HG03442 (cell line): ENCODE results near the gene ITLN1.

Experiments
- ATAC-seq: cut with Tn5 transposase; IDR thresholded peaks from one replicate; pipeline ENCODE4 v1.9.1; 2021; ENCODE audit warnings: mild to moderate bottlenecking, moderate library complexity; ENCODE audit not compliant: unreplicated experiment

ITLN1 gene

DNA sequence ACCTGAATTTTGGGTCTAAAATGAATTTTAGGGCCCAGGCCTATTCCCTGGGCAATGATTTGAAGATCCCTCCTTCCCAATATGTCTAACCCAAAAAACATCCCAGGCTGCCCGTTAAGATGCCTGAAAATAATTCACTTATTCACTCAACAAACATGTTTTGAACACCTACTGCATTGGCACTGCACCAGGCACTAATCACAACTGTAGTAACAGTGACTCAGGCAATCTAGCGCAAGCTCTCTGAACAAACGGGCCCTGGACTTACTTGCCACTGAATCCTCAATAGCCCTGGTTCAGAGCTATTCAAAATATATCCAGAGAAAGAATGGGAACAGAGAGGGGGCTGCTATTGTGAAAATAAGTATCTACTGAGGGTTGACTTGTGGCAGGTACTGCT is 26.5 kb downstream of the ITLN1 start:
- ATAC-seq, result no peak

GRCh38 chr1:160858097-160858496 is 26.9 kb downstream of the ITLN1 start:
- ATAC-seq, result no peak

- no peak for ATAC-seq
Measured at GRCh38 chr1:160855181-160855981, 29.6 kb downstream of the ITLN1 start.

- ATAC-seq, result no peak
Measured at GRCh38 chr1:160853754-160854153, 31.2 kb downstream of the ITLN1 start.

DNA sequence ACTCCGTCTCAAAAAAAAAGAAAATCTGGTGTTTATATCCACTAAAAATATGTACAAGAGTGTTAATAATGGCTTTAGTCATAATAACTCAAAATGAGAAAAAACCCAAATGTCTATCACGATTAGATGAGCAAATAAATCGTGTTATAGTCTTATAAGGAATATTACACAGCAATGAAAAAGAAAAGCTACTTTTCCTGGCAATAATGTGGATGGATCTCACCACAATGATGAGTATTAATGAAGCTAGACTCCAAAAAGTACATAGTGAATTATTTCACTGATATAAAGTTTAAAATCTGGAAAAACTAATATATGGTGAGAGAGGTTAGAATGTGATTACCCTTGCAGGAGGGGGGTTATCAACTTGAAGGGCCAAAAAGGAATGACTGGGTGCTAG is 32.0 kb downstream of the ITLN1 start:
- ATAC-seq, result no peak

- no peak for ATAC-seq
Measured at GRCh38 chr1:160850993-160851392, 34.0 kb downstream of the ITLN1 start.

- no peak for ATAC-seq
Measured at GRCh38 chr1:160850541-160850940, 34.4 kb downstream of the ITLN1 start.

DNA sequence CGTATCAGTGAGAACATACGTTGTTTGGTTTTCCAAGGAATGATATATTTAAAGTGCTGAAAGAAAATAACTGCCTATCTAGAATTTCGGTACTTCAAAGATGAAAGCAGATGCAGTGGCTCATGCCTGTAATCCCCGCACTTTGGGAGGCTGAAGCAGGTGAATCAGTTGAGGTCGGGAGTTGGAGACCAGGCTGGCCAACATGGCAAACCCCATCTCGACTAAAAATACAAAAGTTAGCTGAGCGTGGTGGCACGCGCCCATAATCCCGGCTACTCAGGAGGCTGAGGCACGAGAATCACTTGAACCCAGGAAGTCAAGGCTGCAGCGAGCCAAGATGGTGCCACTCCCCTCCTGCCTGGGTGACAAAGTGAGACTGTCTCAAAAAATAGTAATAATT is 38.7 kb downstream of the ITLN1 start:
- no peak for ATAC-seq

DNA sequence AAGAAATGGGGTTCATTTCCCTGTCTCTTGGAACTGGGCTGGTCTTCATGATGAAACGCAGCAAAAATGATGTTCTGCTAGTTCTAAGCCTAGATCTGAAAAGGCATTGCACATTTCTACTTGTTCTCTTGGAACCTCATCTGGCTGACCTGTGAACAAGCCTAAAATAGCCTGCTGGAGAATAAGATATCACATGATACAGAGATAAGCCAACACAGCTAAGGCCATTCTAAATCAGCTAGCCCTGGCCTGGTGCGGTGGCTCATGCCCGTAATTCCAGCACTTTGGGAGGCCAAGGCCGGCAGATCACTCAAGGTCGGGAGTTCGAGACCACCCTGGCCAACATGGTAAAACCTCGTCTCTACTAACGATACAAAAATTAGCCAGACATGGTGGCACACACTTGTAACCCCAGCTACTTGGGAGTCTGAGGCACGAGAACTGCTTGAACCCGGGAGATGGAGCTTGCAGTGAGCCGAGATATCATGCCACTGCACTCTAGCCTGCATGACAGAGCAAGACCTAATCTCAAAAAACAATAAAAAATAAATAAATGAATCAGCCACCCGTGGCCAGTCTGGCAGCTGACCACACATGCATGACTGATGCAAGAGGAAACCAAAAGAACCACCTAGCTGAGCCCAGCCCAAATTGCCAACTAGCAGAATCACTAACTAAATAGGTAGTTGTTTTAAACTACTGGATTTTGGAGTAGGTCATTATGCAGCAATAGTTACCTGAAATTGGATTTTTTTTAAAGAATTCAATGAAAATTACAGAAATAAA is 40.3 kb downstream of the ITLN1 start:
- no peak for ATAC-seq

GRCh38 chr1:160841079-160841478 is 43.9 kb downstream of the ITLN1 start:
- ATAC-seq, result no peak

DNA sequence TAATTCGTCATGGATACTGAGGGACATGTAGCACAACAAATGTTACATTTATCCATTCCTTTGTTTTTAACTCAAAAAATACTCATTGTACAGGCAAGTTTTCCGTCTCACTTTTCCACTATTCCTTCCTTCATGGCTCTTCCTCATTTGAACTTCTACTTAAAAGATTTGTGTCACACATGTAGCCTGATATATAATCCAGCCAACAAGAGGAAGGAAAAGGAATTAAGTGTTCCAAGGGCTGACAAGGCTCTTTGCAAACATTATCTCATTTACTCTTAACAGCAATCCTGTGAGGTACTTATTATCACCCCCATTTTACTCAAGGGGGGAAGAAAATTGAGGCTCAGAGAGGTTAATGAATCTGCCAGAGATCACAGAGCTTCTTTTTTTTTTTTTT is 45.2 kb downstream of the ITLN1 start:
- ATAC-seq, result no peak

- no peak for ATAC-seq
Measured at GRCh38 chr1:160838888-160839287, 46.1 kb downstream of the ITLN1 start.

DNA sequence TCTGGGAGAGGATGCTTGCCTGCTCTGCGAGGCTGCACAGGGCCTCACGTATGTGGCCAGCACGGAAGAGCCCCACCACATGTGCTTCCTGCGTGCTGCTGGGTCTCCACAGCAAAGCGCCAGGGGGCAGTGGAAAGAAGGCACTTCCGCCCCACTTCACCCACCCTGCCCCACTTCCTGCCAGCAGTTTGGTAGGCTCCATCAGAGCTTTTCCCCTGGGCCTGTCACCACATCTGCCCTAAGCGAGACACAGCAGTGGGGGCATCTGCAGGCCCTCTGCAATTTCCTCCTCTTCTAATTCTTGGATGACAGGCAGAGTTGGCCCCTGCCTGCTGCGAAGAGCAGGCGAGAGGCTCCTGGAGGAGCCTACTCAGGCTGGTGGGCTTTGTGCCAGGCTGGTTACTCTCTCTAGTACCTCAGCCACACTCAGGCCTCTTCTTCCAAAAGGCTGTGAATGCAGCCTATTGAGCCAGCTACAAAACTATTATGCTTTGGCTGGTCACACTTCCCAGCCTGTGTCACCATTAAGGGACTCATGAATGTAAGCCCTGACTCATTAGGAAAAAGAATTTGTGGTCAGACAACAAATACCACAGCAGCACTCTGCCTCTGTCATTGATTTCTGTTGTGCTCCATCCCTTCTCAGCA is 47.3 kb downstream of the ITLN1 start:
- peak; percentile 75 for ATAC-seq

DNA sequence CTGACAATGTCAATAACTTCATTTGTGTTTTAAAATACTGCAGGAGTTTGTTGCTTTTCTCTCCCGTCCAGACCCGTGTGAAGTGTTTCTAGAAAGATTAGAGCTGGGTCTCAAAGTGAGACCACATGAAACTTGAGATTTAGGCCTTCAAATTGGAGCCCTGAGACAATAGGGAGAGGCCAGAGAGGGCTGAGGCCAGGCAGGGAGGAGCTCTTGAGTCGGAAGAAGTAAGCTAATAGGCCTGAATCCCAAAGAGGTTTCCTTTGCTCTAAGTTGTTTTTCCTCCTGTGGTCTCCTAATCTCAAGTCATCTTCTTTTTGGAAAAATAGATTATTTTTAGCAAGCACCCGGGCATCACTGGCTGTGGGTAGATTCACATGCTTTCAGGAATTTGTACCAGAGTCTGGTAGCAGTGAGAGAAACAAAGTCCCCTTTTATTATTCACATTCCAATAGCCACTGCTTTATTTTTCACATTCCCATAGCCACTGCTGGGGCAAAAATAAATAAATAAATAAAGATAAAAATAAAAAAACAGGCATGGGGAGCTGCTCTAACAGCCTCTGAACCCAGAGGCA is 47.9 kb downstream of the ITLN1 start:
- ATAC-seq, result no peak

GRCh38 chr1:160836561-160836960 is 48.4 kb downstream of the ITLN1 start:
- ATAC-seq, result no peak

GRCh38 chr1:160835751-160836150 is 49.2 kb downstream of the ITLN1 start:
- ATAC-seq, result no peak

- ATAC-seq, result no peak
Measured at GRCh38 chr1:160834945-160835565, 49.9 kb downstream of the ITLN1 start.

DNA sequence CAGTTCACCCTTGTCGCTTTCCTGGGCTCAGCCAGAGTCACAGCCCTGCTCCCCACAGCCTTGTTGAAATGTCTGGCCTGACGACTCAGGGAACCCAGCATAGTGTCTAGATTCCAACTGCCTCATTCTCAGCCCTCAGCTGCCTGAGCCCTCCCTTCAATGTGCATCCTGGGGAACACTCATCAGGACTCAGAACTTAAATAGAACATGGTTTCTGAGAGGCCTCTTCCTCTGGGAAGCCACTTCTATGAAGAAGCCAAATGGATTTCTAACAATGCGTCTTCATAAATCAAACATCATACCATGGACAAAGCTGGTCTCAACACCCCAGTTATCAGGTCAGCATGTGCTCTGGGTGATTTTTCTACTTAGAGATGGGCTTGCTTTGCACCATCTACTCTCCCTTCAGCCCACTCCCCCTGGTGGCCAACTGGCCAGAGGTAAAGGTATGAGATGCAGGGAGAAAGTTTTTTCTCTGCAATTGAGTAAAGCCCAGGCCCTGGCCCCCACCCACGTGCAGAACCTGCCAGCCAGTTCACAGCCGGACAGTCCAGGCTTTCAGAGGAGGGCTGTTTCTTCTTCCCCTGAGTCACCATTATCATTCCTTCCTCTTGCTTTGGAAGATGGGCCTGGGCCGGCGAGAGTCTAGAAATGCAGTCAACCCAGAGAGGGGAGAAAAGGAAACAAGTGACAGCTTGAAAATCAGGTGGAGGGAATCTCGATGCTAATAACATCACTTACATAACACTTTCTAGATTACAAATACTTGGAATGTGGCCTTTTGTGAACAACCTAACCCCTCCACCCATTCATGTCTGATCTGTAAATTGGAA is 54.4 kb downstream of the ITLN1 start:
- peak; percentile 65 for ATAC-seq

DNA sequence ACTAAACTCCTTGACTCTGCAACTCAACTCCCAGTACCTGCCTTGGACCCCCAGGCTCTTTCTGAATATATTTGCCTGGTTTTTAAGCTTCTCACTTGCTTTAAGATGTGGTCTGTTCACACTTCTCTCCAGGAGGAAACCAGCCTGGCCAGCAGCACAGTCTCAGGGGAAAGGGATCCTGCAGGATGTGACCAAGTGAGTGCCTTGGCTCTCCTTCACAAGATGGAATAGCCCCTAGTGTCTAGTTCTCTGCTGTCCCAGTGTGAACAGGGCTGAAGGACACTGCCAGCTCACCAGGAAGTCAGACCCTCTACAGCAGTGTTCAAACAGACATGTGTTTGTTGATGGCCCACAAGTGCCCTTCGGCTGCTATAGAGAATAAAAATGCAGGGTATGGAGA is 55.2 kb downstream of the ITLN1 start:
- ATAC-seq, result no peak

DNA sequence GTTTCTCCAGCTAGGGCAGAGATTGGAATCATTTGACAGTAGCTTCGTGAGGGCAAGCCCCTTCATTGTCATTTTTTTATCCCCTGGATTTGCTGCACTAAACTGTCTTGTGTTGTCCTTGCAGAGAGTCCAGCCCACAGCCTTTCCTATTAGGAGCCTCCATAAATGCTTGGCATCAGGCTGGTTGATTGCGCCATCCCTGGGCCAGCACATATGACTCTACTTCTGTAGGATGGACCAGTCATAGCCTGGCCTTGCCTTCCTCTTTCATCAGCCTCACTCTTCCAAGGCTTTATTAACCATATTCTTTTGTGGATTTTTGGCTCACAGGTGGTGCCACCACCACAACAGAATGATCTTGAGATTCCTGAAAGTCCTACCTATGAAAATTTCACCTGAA is 57.6 kb downstream of the ITLN1 start:
- ATAC-seq, result no peak
